ENCODE results near the gene FTO.

FTO gene

DNA sequence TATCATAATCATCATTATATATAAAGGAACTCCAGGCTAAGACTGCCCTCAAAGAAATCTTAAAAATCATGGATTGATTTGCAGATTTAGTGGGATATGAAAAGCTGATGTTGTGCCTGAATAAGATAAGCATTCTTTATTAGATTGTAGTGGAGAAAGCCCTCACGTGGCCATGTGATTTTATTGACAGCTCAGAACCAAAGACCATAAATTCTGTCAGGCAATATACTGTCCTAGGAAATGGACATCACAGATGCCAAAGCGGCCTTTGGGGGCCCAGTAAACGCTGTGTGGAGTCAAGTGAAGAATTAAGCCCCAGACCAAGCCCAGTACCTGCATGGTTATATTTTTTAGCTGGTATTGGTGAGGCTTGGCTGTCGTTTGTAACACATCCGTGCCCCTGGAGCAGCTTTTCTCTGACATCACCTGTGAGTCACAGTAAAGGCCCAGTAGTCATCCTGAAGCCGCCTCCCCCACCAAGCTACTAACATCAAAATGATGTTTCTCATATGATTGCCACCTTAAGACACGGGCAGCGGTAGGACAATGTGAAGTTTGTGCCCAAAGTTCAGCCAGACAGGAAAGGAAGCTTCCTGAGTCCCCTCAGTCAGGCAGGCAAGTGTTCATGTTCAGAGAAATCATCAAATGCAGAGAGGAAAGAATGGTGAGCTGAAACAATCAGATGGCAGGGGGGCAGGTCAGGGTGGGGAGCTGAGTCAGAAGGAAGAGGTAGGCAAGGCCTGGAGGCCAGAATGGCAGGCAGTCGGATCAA is 373.3 kb downstream of the FTO start:
- no peak for DNase-seq (ENCODE audit: low read depth in 3 of 3)

DNA sequence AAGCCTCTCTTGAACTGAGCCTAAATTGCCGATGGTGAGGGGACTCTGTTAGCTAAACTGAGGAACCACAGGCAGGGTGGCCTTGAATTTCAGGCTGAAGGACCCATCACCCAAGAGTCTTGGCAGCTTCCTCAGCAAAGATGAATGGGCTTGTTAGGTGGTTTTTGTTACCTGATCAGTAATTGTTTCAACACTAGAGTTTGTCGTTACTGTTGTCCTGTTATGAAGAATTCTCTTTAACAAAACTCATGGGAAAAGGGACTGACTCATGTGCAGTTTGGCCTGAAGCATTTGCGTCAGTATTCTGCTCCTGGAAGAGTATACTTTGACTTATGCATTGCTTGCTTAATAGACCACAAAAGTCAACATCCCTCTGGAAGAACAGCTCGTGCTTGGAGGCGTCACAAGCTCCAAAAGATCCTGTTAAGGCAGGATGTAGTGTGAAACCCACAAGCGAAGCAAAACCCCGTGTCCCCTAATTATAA is 376.6 kb downstream of the FTO start:
- DNase-seq (ENCODE audit: low read depth in 3 of 3), result no peak

DNA sequence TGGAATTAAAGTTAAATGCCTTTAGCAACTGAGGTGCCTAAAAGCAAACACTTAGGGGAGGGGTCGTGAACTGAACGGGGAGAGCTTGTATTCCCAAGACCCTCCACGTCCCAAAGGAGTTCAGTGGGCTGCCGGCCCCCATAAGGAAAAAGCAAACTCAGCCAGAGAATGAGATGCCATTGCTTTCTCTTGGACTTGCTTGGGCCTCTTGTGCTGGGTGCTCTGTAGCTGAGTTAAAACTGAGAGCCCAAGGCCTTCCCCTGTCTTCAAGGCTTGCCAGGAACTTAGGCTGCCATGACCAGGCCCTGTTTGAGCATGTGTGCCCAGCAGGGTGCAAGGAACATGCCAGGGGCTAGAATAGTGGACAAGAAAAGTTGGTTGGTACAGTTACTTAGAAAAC is 382.8 kb downstream of the FTO start:
- DNase-seq (ENCODE audit: low read depth in 3 of 3), result no peak

- no peak for DNase-seq (ENCODE audit: low read depth in 3 of 3)
Measured at GRCh38 chr16:54090602-54091001, 386.6 kb downstream of the FTO start.

DNA sequence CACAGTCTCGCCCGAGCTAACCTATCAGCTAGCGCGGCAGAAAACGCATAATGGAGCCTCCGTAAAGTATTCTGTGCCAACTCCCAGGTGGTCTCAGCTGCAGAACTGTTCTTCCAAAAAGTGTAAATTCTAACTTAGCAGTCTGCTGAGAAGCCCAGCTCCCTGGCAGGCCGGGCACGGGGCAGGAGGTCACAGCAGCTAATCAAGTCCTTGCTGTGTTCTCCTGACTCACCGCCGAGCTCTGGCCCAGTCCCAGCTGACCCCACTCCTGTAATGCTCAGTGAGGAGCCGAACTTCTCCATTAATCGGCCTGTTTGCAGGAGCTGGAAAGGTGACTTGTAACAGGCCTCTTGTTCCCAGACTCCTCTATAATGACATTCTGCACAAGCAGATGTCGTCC is 389.3 kb downstream of the FTO start:
- DNase-seq (ENCODE audit: low read depth in 3 of 3), result no peak

- DNase-seq (ENCODE audit: low read depth in 3 of 3), result no peak
Measured at GRCh38 chr16:54094641-54095040, 390.7 kb downstream of the FTO start.

- DNase-seq (ENCODE audit: low read depth in 3 of 3), result no peak
Measured at GRCh38 chr16:54096607-54097006, 392.7 kb downstream of the FTO start.

DNA sequence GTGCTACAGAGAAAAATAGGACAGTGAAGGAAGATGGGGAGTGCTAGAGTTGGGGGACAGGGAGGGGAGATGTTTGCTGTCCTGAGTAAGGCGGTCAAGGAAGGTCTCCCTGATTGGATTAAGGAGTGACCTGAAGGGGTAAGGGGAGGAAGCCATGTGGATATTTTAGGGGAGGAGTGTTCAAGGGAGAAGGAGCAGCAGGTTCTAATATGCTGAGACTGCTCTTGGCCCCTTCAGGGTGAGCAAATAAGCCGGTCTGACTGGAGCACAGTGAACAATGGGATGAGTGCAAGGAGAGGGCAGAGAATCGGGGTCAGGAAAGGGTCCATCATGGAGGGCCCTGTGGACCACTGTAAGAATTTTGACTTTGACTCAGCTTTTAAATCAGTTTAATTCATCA is 393.8 kb downstream of the FTO start:
- DNase-seq (ENCODE audit: low read depth in 3 of 3), result no peak

GRCh38 chr16:54098247-54098646 is 394.3 kb downstream of the FTO start:
- no peak for DNase-seq (ENCODE audit: low read depth in 3 of 3)

DNA sequence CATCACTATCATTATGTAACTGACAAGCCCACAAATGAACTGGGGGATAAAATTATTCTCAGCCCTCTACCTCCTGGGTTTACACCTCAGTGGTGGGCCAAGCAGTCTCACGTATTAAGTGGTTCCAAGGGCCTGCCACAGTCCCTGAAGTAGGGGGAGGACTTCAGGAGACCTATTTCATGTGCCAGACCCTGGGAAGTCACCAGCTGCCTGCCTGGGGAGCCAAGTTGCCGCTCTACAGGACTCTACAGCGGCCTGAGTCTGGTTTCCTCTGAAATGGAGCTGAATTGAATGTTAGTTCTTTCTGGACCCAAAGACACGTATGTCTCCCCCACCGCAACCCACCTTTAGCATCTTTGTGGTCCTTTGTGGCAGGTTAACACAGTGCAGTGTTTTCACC is 395.7 kb downstream of the FTO start:
- DNase-seq (ENCODE audit: low read depth in 3 of 3), result no peak

- DNase-seq (ENCODE audit: low read depth in 3 of 3), result no peak
Measured at GRCh38 chr16:54102888-54103866, 399.2 kb downstream of the FTO start.

DNA sequence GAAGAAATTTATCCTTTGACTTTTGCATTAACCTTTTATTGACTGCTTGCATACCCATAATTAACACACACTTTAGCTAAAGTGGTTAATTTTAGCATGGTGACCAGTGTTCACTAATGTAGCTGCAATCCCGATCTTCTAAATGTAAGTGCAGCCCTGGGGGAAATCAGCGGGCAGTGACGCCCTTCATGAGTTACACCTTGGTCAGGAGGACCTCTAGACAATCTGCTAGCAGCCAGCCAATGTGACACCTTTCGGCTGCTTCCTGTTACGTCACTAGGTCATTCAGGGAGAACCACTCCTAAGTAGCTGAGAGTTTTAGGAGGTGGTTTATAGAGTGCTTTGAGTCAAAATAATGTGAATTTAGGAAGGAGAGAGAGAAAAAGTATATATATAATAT is 402.1 kb downstream of the FTO start:
- DNase-seq (ENCODE audit: low read depth in 3 of 3), result no peak

GRCh38 chr16:54107583-54108202 is 403.7 kb downstream of the FTO start:
- no peak for DNase-seq (ENCODE audit: low read depth in 3 of 3)

- DNase-seq (ENCODE audit: low read depth in 3 of 3), result no peak
Measured at GRCh38 chr16:54110016-54110981, 406.3 kb downstream of the FTO start.

DNA sequence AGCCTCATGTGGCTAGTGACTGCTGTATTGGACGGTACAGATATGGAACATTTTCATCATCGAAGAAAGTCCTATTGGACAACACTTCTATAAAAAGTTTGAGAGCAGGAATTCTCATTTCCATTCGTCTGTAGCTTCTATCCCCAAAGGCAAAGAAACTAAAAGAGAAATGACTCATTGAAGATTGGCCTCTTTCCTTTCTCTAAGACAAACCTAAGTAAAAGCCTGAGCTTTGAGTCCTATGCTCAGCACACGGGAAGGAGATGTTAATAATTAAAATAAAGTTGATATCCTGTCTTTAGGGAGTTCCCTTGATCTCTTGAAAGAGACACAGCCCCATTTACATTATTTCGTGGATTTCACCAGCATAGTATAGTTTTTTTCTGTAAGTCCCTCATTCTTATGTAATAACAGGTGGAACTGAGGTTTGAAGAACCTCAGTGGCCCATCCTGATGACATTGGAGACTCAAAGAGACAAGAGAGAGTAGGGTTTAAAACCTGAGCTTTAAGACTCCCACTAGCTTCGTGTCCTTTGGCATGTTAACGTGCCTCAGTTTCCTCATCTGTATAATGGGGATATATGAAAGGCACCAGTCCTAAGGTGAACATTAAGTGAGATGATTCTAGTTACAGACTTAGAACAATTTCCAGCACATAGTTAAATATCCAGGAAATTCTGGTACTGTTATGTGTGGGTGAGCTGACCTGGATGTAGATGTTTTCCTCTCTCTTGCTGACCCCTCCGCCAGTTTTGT is 408.7 kb downstream of the FTO start:
- DNase-seq (ENCODE audit: low read depth in 3 of 3), result no peak

GRCh38 chr16:54115558-54115957 is 411.6 kb downstream of the FTO start:
- DNase-seq (ENCODE audit: low read depth in 3 of 3), result no peak

DNA sequence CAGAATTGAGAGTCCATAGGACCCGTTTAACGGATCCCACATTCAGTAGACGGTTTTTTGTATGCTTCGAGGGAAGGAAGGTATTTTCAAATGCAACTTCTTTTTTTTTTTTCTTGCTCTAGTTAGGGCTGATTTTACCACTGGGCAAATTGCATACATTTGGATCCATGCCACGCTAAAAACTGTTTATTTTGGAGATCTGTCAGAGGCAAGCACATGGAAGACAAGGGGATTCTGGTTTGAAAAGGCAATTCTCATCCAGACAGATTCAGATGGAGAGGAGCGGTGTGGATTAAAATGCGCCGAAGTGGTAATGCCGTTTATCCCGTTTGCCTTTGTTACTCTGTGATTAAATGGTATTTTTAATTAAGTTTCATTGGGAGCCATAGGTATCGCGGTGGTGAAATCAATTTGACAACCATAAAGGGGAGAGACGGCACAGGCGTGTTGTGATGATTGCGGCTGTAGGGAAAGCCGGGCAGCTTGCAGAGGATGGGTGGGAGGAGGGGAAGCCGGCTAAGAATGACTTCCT is 412.2 kb downstream of the FTO start:
- DNase-seq (ENCODE audit: low read depth in 3 of 3), result no peak

GRCh38 chr16:54118846-54119245 is 414.9 kb downstream of the FTO start:
- no peak for DNase-seq (ENCODE audit: low read depth in 3 of 3)

GRCh38 chr16:54120846-54121480 is 417.0 kb downstream of the FTO start:
- DNase-seq (ENCODE audit: low read depth in 3 of 3), result no peak
